NCI-H1436 treated with DMSO at 0.1 percent for 48 hours (cell line): Measurements from ENCODE around the gene HOXD13.

ENCODE experiments used
- DNase-seq: peaks from one replicate; lab custom pipeline; 2025; lab: John Stamatoyannopoulos, UW

Gene HOXD13

GRCh38 chr2:176095421-176095820, 2.9 kb downstream of the HOXD13 start:
- no peak for DNase-seq

- DNase-seq = no peak
Measured at GRCh38 chr2:176096243-176096985, 3.9 kb downstream of the HOXD13 start.

- peak; percentile 30 for DNase-seq
Measured at GRCh38 chr2:176096986-176097819, 4.7 kb downstream of the HOXD13 start.

GRCh38 chr2:176097820-176098365, 5.4 kb downstream of the HOXD13 start:
- no peak for DNase-seq

- no peak for DNase-seq
Measured at GRCh38 chr2:176098366-176099158, 6.0 kb downstream of the HOXD13 start.

- no peak for DNase-seq
Measured at GRCh38 chr2:176099159-176099727, 6.7 kb downstream of the HOXD13 start.

GRCh38 chr2:176099728-176100546, 7.4 kb downstream of the HOXD13 start, which contains the start of gene HOXD12:
Gene HOXD12 (plus strand): TSS chr2:176099795. CDS start chr2:176099802, 7 bp downstream.
- no peak for DNase-seq

- DNase-seq = no peak
Measured at GRCh38 chr2:176100547-176101140, 8.1 kb downstream of the HOXD13 start.

- DNase-seq = no peak
Measured at GRCh38 chr2:176101216-176101830, 8.8 kb downstream of the HOXD13 start.

GRCh38 chr2:176101842-176102241, 9.3 kb downstream of the HOXD13 start:
- DNase-seq = no peak

GRCh38 chr2:176102309-176102866, 9.9 kb downstream of the HOXD13 start:
- DNase-seq = no peak

GRCh38 chr2:176103194-176103593, 10.7 kb downstream of the HOXD13 start:
- DNase-seq = no peak

- DNase-seq = no peak
Measured at GRCh38 chr2:176103742-176104315, 11.3 kb downstream of the HOXD13 start.

- DNase-seq = no peak
Measured at GRCh38 chr2:176104316-176105077, 12.0 kb downstream of the HOXD13 start.

GRCh38 chr2:176105078-176105729, 12.7 kb downstream of the HOXD13 start:
- DNase-seq = no peak

GRCh38 chr2:176105730-176106580, 13.4 kb downstream of the HOXD13 start:
- DNase-seq = no peak
